Activated naive CD8-positive, alpha-beta T cell (primary cell): Measurements from ENCODE around the gene RBM33.

Source experiments
- H3K27ac Mint-ChIP-seq: one replicate; pipeline ENCODE4 v1.8.0; 2021; ENCODE audit warnings: mixed read lengths
- H3K27me3 Mint-ChIP-seq: one replicate; pipeline ENCODE4 v1.8.0; 2021; ENCODE audit warnings: mixed read lengths
- H3K36me3 Mint-ChIP-seq: one replicate; pipeline ENCODE4 v1.8.0; 2021; ENCODE audit warnings: mixed read lengths
- H3K4me1 Mint-ChIP-seq: one replicate; pipeline ENCODE4 v1.8.0; 2021; ENCODE audit warnings: low read depth, mixed read lengths
- H3K4me3 Mint-ChIP-seq: one replicate; pipeline ENCODE4 v1.8.0; 2021; ENCODE audit warnings: mild to moderate bottlenecking, mixed read lengths
- H3K9me3 Mint-ChIP-seq: one replicate; pipeline ENCODE4 v1.8.0; 2021; ENCODE audit warnings: low read depth, mixed read lengths

RBM33 gene

DNA sequence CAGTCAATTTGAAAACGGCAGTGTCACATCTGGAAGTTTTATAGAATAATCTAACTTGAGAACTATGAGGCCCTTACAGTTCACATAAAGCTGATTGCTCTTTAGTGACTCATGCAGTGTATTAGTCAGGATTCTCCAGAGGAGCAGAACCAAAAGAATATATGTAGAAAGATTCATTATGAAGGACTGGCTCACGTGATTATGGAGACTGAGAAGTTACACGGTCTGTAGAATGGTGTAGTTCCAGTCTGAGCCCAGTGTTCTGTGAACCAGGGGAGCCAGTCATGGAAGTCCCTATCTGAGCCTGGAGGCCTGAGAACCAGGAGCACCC lies 21.5 kb downstream of the RBM33 start:
- Mint-ChIP-seq H3K27me3 (no peaks in the 10 kb centered on the region), H3K4me3 (peak overlapping the region; percentile 17), H3K9me3 (no peaks in the 10 kb centered on the region), H3K27ac (peak overlapping the region; percentile 61), H3K36me3 (peaks cover 6% of the 10 kb centered on the region), H3K4me1 (peaks cover 81% of the 10 kb centered on the region)

DNA sequence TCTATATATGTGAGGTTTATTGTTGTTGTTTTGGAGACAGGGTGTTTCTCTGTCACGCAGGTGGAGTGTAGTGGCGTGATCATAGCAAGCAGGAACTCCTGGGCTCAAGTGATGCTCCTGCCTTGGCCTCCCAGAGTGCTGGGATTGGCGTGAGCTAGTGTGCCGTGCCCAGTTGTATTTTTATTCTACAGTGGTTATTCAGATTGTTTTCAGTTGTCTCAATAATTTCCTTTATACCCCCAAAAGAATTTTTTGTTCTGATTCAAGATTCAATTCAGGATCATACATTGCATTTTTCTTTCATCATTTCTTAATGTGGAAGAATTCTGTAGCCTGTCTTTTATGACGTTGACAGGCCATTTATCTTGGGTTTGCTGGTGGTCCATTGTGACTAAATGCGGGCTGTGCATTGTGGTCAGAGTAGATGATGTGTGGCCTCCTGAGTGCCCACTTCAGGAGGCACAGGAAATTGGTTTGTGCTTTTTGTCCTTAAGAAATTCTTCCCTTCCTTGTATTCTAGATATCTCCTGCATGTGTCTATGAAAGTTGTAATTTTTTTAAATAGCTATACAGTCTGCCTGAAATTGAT lies 22.9 kb downstream of the RBM33 start:
- Mint-ChIP-seq H3K27me3 (no peaks in the 10 kb centered on the region), H3K4me3 (no peak overlapping the region), H3K9me3 (no peaks in the 10 kb centered on the region), H3K27ac (peak overlapping the region; percentile 54), H3K36me3 (peaks cover 2% of the 10 kb centered on the region), H3K4me1 (peaks cover 83% of the 10 kb centered on the region)

DNA sequence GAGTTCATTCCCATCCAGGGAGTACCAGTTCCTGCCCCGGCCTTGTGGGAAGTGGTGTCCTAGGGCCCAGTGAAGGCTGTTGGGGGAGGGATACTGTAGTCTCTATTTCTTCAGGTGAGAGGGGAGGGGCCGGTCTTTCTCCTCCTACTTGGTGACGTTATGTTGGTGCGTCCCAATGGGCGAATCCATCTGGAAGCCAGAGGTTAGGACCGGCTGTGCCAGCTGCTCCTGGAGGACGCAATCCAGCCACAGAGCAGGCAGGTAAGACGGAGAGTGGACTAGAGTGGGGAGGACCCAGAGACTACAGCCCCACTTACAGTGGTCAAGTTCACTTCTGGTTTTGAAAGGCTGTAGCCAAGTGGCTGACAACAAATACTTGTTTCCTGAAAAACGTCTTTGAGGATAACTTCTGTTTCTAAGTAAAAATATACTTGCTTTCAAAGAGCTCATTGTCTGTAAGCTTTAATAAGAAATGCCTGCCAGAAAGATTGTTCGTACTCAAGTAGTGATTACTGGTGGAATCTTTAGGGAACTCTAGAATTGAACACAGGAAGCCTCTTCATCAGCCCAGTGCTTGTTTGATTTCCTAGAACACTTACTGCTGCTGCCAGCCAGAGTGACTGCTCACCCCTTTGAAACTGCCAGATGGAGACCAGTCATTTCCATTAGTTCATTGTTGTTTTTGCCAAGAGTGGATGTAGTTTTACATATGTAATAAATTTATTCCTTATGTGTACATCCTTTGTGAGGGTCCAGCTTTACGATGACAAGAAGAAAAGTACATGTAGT lies 25.4 kb downstream of the RBM33 start:
- H3K4me1 Mint-ChIP-seq = peaks cover 66% of the 10 kb centered on the region
- H3K27ac Mint-ChIP-seq = peak overlapping the region; percentile 11
- H3K36me3 Mint-ChIP-seq = peaks cover 2% of the 10 kb centered on the region
- no peaks in the 10 kb centered on the region for H3K9me3 Mint-ChIP-seq
- no peak overlapping the region for H3K4me3 Mint-ChIP-seq
- no peaks in the 10 kb centered on the region for H3K27me3 Mint-ChIP-seq

DNA sequence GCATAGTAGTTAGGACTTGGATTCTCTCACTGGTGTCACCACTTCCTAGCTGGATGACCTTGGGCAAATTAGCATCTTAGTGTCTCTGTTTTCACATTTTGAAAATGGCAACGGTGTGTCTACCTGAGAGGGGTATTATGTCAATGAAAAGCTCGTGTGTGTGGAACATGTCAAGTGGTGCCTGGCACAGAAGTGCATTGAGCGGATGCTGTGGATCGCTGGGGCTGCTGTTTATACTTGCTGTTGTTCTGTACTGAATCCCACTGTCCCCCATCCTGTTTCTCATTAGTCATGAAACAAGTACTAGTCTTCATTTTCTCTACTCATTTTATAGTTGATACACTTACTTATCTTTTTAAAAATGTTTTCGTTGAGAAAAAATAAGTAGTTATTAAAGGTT lies 26.1 kb downstream of the RBM33 start:
- H3K27ac Mint-ChIP-seq = peak overlapping the region; percentile 36

DNA sequence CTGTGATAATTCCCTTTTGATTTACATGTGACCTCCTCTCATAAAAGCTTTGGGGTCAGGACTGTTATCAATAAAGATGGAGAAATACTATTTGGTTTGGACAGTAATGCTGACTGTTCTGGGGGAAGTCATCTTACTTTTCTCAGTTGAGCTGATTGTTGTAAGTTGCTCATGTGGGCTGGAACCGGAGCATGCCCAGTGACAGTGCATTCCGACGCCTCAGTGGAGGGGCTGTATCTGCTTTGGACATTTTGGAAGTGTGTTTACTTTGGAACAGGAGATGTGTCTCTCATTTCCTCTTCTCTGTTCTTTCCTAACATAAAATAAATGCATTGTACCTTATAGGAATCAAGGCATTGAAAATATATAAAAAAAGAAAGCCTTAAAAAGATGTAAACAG lies 30.1 kb downstream of the RBM33 start:
- Mint-ChIP-seq H3K27me3 (no peaks in the 10 kb centered on the region), H3K27ac (no peak overlapping the region), H3K4me3 (no peak overlapping the region), H3K4me1 (peaks cover 47% of the 10 kb centered on the region), H3K36me3 (peaks cover 2% of the 10 kb centered on the region), H3K9me3 (no peaks in the 10 kb centered on the region)

More for the DNA sequence above, 26.1 kb downstream of the RBM33 start:
- peaks cover 61% of the 10 kb centered on the region for H3K4me1 Mint-ChIP-seq
- H3K27me3 Mint-ChIP-seq = no peaks in the 10 kb centered on the region
- H3K9me3 Mint-ChIP-seq = no peaks in the 10 kb centered on the region
- no peak overlapping the region for H3K4me3 Mint-ChIP-seq
- H3K36me3 Mint-ChIP-seq = peaks cover 2% of the 10 kb centered on the region

DNA sequence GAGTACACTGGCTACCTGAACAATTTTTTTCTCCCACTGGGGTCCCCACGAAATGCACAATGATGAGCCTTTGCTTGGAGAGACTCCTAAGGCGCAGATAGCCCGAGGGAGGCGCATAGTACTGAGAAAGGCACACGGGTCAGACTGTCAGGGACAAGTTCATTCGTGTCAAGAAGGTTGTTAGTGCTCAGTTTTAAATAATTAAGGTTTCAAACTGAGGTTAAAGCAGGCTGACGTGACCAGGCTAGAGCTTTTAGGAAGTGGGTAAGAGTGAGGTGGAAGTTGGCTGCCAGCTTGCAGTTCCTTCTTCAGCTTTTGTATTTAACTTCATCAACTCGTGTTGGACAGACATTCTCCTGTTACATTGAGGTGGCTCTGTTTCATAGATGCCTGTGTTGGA lies 31.6 kb downstream of the RBM33 start:
- Mint-ChIP-seq H3K27ac (peak overlapping the region; percentile 55), H3K9me3 (no peaks in the 10 kb centered on the region), H3K4me1 (peaks cover 39% of the 10 kb centered on the region), H3K36me3 (peaks cover 7% of the 10 kb centered on the region), H3K27me3 (no peaks in the 10 kb centered on the region), H3K4me3 (no peak overlapping the region)

DNA sequence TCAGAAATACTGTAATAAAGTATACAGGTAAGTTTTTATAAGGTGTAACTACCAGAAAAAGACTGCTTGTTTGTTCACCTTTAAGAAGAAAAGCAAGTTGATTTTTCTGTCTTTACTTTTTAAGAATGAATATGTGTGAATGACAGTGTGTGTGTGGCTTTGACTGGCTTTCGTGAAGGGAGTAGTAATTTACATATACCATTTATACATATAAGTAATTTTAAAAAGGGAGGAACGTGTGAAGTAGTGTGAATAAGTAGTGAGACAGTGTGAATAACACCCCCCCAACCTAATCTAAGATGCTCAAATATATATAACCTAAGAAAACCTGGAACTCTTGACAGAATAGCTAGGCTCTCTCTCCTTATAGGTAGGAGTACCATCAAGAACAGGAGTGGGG lies 33.2 kb downstream of the RBM33 start:
- Mint-ChIP-seq H3K4me1 (peaks cover 46% of the 10 kb centered on the region), H3K27ac (no peak overlapping the region), H3K27me3 (no peaks in the 10 kb centered on the region), H3K4me3 (no peak overlapping the region), H3K9me3 (no peaks in the 10 kb centered on the region), H3K36me3 (peaks cover 15% of the 10 kb centered on the region)

DNA sequence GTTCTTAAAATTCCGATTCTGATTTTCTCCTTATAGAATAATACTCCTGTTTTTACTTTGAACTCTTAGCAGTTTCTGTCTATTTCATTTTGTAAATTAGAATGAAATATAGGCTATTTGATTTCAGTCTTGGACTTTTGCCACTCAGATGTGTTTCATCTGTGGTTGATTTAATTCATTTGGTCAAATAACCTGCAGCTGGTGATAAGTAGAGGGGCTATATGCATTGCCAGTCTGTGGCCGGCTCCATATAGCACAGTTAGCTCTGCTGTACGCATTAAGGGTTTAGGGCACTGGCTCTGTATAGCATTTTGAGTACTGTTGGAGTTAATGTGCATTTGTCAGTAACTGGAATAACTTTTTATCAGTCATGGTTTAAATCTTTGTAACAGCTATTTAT lies 35.7 kb downstream of the RBM33 start:
- Mint-ChIP-seq H3K36me3 (peaks cover 15% of the 10 kb centered on the region), H3K9me3 (no peaks in the 10 kb centered on the region)

DNA sequence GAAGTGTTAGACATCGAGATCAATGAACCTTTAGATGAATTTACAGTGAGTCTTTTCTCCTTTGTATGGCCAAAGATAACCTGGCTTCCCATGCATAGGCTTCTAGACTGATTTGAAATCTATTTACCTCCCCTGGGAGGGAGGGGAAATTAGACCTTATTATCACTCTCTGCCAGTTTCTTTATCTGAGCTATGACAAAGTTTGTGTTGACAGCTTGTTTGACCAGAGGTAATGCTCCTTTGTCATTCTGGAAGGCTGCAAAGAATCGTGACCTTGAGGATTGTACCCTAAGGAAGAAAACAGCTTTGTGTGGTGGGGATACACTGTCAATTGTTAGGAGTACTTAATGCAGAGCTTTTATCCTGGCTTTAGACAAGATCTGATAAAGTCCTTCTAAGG lies 36.4 kb downstream of the RBM33 start:
- Mint-ChIP-seq H3K4me3 (no peak overlapping the region), H3K36me3 (peaks cover 16% of the 10 kb centered on the region), H3K4me1 (peaks cover 66% of the 10 kb centered on the region), H3K27ac (peak overlapping the region; percentile 10), H3K9me3 (no peaks in the 10 kb centered on the region), H3K27me3 (no peaks in the 10 kb centered on the region)

More for the DNA sequence above, 35.7 kb downstream of the RBM33 start:
- Mint-ChIP-seq H3K4me1 (peaks cover 63% of the 10 kb centered on the region), H3K4me3 (no peak overlapping the region), H3K27ac (no peak overlapping the region), H3K27me3 (no peaks in the 10 kb centered on the region)

DNA sequence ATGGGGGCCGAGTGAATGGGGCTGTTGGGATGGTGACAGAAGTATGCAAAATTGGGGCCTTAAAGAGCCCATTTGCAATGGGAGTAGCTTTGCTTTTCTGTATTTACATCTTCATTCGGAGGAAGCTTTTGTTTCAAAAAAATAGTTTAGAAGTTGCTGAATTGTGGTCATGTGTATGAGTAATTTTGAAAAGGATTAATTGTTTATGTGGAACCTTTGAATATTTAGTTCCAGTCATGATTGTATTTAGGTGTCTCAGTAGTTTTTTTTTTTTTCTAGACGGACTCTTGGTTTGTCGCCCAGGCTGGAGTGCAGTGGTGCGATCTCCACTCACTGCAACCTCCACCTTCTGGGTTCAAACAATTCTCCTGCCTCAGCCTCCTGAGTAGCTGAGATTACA lies 37.2 kb downstream of the RBM33 start:
- Mint-ChIP-seq H3K27ac (peak overlapping the region; percentile 72), H3K9me3 (no peaks in the 10 kb centered on the region), H3K27me3 (no peaks in the 10 kb centered on the region), H3K4me3 (no peak overlapping the region), H3K36me3 (peaks cover 21% of the 10 kb centered on the region), H3K4me1 (peaks cover 63% of the 10 kb centered on the region)

DNA sequence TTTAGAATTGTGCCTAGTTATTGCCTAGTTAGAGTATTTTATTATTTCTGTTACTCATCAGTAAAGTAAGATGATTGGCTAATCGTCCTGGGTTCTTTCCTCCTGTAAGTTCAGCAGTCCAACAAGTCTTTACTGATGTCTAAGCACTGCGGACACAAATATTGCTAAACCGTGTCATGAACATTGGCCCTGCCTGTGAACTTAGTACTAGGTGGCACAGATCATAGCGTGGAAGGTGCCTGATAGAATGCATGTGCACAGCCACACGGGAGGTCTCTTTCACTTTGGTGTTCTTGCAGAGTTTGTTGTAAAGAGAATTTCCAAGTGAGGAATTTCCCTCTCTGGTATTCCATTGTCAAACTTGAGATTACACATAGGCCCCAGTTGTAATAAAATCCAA lies 38.0 kb downstream of the RBM33 start:
- Mint-ChIP-seq H3K4me3 (no peak overlapping the region), H3K4me1 (peaks cover 60% of the 10 kb centered on the region), H3K27me3 (no peaks in the 10 kb centered on the region), H3K36me3 (peaks cover 21% of the 10 kb centered on the region), H3K27ac (peak overlapping the region; percentile 34), H3K9me3 (no peaks in the 10 kb centered on the region)

DNA sequence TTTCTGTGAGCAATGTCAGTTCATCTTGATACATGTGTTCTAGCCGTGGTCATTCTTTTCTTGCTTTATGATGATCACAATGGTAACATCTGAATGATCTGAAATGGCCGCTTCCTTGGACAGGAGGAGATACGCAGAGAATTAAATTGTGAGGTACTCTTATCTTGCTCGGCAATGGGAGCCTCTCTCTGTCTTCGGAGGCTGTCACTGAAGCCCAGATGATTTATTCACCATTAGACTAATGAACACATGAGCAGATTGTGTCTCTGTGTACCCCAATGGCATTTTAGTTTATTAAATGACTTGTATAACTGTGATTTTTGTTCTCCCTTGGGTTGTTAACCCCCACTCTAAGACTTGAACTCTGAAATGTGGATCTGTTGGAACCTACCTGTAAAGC lies 38.6 kb downstream of the RBM33 start:
- Mint-ChIP-seq H3K27ac (no peak overlapping the region), H3K4me3 (no peak overlapping the region), H3K9me3 (no peaks in the 10 kb centered on the region), H3K36me3 (peaks cover 24% of the 10 kb centered on the region), H3K27me3 (no peaks in the 10 kb centered on the region), H3K4me1 (peaks cover 65% of the 10 kb centered on the region)

DNA sequence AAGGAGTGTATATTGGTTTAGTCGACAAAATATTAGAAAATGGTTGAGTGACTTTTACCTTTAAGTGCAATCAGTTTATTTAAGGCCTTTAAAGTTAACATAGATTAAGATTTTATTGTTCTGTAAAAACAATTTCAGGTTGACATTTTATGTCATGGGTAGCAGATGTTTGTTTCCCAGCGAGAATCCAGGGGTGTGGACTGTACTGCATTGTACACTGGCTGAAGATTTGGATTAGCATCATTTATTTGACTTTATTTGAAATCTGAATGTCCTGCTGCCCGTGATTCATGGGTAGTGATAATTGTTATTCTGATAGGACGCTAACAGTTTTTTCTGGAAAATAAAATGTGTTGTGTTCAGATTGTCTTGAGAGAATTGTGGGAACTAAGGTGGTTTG lies 39.3 kb downstream of the RBM33 start:
- Mint-ChIP-seq H3K9me3 (no peaks in the 10 kb centered on the region), H3K27me3 (no peaks in the 10 kb centered on the region), H3K36me3 (peaks cover 24% of the 10 kb centered on the region), H3K27ac (no peak overlapping the region), H3K4me1 (peaks cover 71% of the 10 kb centered on the region), H3K4me3 (no peak overlapping the region)

DNA sequence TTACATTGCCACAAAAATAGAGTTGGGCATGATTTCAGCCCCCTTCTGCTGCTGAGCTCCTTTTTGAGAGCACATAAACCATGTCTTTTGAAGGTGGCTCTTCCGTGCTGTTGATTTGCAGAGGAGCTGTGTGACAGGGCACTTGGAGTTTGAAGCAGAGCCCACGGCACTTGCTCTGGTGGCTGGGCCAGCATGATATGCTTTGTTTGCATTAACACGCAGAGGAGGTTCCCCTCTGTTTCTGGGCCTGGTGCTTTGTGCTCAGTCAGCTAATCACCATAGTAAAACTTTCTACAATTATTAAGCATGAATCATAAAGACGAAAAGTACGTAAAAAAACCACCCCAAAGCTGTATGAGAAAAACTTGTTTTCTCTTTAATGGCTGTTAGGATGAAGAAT lies 40.1 kb downstream of the RBM33 start:
- Mint-ChIP-seq H3K27me3 (no peaks in the 10 kb centered on the region), H3K36me3 (peaks cover 21% of the 10 kb centered on the region), H3K4me1 (peaks cover 75% of the 10 kb centered on the region), H3K9me3 (no peaks in the 10 kb centered on the region), H3K27ac (peak overlapping the region; percentile 35), H3K4me3 (peak overlapping the region; percentile 30)

DNA sequence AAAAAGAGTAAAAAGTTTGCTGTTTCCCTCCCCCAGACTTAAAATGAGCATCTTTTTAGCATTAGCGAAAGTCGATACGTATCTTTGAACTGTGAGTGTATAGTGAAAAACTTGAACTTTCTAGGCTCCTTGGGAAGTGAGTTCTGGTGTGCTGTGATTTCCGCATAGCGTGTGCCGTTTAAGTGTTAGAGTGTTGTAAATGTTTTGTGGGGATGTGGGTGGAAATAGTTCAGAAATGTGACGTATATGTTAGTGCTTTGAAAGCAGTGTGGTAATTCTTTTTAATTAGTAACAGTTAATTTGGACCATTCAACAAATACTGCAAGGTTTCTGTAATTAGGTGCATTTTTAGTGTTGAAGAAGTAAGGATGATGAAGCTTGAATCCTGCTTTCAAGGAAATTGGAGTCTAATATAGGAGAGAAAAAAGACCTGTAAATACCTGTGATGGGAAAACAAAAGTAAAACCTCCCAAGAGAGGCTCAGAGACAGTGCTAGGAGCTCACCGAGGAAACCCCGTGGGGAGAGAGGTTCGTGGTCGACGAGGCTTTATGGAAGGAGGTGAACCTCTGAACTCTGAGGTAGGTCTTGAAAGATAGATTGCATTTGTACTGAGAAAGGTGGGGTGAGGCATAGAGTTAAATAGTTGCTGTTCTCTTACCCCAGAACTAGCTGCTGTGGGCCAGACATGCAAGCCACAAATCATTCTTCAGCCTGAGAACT lies 40.8 kb downstream of the RBM33 start:
- H3K27me3 Mint-ChIP-seq = no peaks in the 10 kb centered on the region
- peak overlapping the region; percentile 30 for H3K4me3 Mint-ChIP-seq
- no peaks in the 10 kb centered on the region for H3K9me3 Mint-ChIP-seq
- H3K4me1 Mint-ChIP-seq = peaks cover 82% of the 10 kb centered on the region
- peaks cover 23% of the 10 kb centered on the region for H3K36me3 Mint-ChIP-seq
- H3K27ac Mint-ChIP-seq = peak overlapping the region; percentile 35
